ENCODE measurements around the gene PNPT1.

- no peak for TF ChIP-seq EZH2phosphoT487 (conservative IDR thresholded peaks at IDR 0.05; ENCODE audit: low read length)
- no peak for TF ChIP-seq CTCF (IDR thresholded peaks at IDR 0.05; ENCODE audit: insufficient read depth, low read length, poor library complexity, severe bottlenecking)
These were observed 9.7 kb upstream of the PNPT1 start for GRCh38 chr2:55703350-55703749.
